Common myeloid progenitor, CD34-positive (primary cell): Measurements from ENCODE around the gene EMC6.

ENCODE experiments used
- CTCF ChIA-PET: fragments of 350-600 bp; sonication (Branson Sonifier 250); formaldehyde crosslinking; loops from one replicate; lab custom pipeline; 2021; ENCODE audit warnings: antibody characterized with exemption; lab: Charles Lee
- POLR2A ChIA-PET: fragments of 350-600 bp; sonication (Branson Sonifier 250); formaldehyde crosslinking; loops from one replicate; lab custom pipeline; 2021; ENCODE audit warnings: antibody characterized with exemption; lab: Charles Lee
- DNase-seq, 3 donors: peaks; one replicate each; pipeline versions ENCODE4 v3.0.0 to v3.0.0-alpha.2; 2013
- H3K27ac ChIP-seq, 2 experiments: 1 replicate in 1 of 2; 2 replicates in 1 of 2; pipeline ENCODE4 v1.7.0; 2013; ENCODE audit warnings: inconsistent platforms in 2 of 2, low read length in 2 of 2, mild to moderate bottlenecking in 2 of 2, low read depth in 1 of 2, moderate library complexity in 1 of 2; ENCODE audit not compliant: severe bottlenecking in 2 of 2, insufficient read depth in 1 of 2, poor library complexity in 1 of 2
- H3K27me3 ChIP-seq, 5 experiments: replicated peaks in 2 of 5; 1 replicate in 3 of 5; 2 replicates in 2 of 5; pipeline versions ENCODE4 v1.6.1 to v1.7.0; 2013; ENCODE audit warnings: low read length in 4 of 5, mild to moderate bottlenecking in 2 of 5, moderate library complexity in 2 of 5, inconsistent platforms in 1 of 5; ENCODE audit not compliant: insufficient read depth in 5 of 5, control insufficient read depth in 4 of 5
- H3K36me3 ChIP-seq, 4 experiments: 1 replicate in 2 of 4; 2 replicates in 2 of 4; pipeline versions ENCODE4 v1.6.1 to v1.7.0; 2013; ENCODE audit warnings: low read length in 3 of 4, control low read depth in 1 of 4, mild to moderate bottlenecking in 1 of 4; ENCODE audit not compliant: control insufficient read depth in 4 of 4, insufficient read depth in 4 of 4
- H3K4me1 ChIP-seq, 4 experiments: 1 replicate in 3 of 4; 2 replicates in 1 of 4; pipeline versions ENCODE4 v1.6.1 to v1.7.1; 2013; ENCODE audit warnings: low read length in 3 of 4, mild to moderate bottlenecking in 3 of 4, control low read depth in 1 of 4, inconsistent platforms in 1 of 4, moderate library complexity in 1 of 4; ENCODE audit not compliant: control insufficient read depth in 4 of 4, insufficient read depth in 4 of 4; ENCODE audit errors: control extremely low read depth in 1 of 4
- H3K4me3 ChIP-seq, 7 experiments: 1 replicate in 4 of 7; 2 replicates in 3 of 7; pipeline versions ENCODE4 v1.5.1 to v1.7.0; 2013; ENCODE audit warnings: mild to moderate bottlenecking in 7 of 7, low read length in 6 of 7, moderate library complexity in 6 of 7, inconsistent platforms in 2 of 7, low read depth in 2 of 7, control low read depth in 1 of 7; ENCODE audit not compliant: insufficient read depth in 4 of 7, control insufficient read depth in 1 of 7; ENCODE audit errors: extremely low read depth in 1 of 7
- H3K9me3 ChIP-seq, 5 experiments: 1 replicate in 4 of 5; 2 replicates in 1 of 5; pipeline versions ENCODE4 v1.6.1 to v1.7.1; 2013; ENCODE audit warnings: low read length in 4 of 5, mild to moderate bottlenecking in 2 of 5, inconsistent platforms in 1 of 5, low read depth in 1 of 5, moderate library complexity in 1 of 5; ENCODE audit not compliant: control insufficient read depth in 4 of 5, insufficient read depth in 2 of 5; ENCODE audit errors: control extremely low read depth in 1 of 5
- WGBS: methylation state at CpG from one replicate; pipeline ENCODE4 v1.1.5; 2013; ENCODE audit not compliant: insufficient coverage; 5-methylcytosine and 5-hydroxymethylcytosine counted together

EMC6 gene

DNA sequence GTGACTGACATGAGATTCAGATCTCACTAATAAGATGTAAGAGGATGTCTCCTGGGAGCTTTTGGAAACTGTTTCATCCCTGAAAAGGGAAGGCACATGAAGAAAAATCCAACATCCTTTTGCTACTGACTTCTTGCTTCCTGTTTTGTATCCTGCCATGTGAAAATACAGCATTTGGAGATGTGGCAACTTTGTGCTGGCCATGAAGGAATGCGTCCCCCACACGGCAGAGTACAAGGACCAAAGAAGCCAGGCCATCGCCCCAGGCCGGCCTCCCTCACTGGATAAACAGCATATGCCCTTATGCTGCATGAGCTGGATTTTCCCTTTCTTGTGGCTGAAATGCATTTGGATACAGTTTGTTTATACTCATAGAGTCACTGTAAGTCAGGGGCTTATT, 49.6 kb downstream of the EMC6 start:
- no peaks in the 10 kb centered on the region for H3K27me3 ChIP-seq
- ChIA-PET CTCF (interaction anchor here (0.6 to 1.7 kb wide), 2 partner anchors 100 to 1069 kb away, joined by 3 to 4 read pairs; no protein-coding TSS in a partner anchor), POLR2A (no interaction called here)
- H3K4me3 ChIP-seq: no peak overlapping the region
- peaks cover 16 to 29% (median 21%) of the 10 kb centered on the region in 4 experiments for H3K4me1 ChIP-seq
- no peak for DNase-seq
- H3K9me3 ChIP-seq: no peaks in the 10 kb centered on the region
- H3K27ac ChIP-seq: no peak overlapping the region
- peaks cover 11 to 43% (median 32%) of the 10 kb centered on the region in 4 experiments for H3K36me3 ChIP-seq
- 97% methylated on average over 4 of the region's 4 CpGs for WGBS

DNA sequence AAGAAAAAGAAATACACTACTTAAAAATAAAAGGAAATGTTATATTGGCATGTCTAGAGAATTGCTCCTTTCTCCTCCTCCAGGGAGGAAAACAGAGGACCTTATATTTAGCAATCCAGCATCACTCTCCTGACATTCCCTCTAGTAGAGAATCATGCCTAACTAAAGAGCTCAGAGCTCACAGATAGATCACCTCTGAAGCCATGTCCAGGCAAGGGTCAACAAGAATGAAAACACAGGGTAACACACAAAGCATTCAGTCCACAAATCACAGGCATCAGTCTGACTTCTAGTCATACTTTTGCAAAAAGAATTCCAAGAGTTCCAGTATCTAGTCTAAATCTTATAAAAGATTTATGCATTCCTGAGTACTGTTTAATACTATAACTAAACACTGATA, 50.7 kb downstream of the EMC6 start:
- POLR2A ChIA-PET: no interaction called here

More for the DNA sequence above, 50.7 kb downstream of the EMC6 start:
- H3K9me3 ChIP-seq: no peaks in the 10 kb centered on the region
- CTCF ChIA-PET: no interaction called here
- DNase-seq: no peak
- H3K27ac ChIP-seq: no peak overlapping the region
- no peaks in the 10 kb centered on the region for H3K27me3 ChIP-seq
- peaks cover 20 to 32% (median 24%) of the 10 kb centered on the region in 4 experiments for H3K4me1 ChIP-seq
- H3K36me3 ChIP-seq: peaks cover 11 to 43% (median 31%) of the 10 kb centered on the region in 4 experiments
- H3K4me3 ChIP-seq: no peak overlapping the region
